Globus pallidus (tissue), 1 donor: ENCODE data around the gene ANO7.

Experiments used
- DNase-seq: peaks from one replicate; pipeline ENCODE4 v3.0.0-alpha.2; 2015; ENCODE audit warnings: low spot score

ANO7 gene

DNA sequence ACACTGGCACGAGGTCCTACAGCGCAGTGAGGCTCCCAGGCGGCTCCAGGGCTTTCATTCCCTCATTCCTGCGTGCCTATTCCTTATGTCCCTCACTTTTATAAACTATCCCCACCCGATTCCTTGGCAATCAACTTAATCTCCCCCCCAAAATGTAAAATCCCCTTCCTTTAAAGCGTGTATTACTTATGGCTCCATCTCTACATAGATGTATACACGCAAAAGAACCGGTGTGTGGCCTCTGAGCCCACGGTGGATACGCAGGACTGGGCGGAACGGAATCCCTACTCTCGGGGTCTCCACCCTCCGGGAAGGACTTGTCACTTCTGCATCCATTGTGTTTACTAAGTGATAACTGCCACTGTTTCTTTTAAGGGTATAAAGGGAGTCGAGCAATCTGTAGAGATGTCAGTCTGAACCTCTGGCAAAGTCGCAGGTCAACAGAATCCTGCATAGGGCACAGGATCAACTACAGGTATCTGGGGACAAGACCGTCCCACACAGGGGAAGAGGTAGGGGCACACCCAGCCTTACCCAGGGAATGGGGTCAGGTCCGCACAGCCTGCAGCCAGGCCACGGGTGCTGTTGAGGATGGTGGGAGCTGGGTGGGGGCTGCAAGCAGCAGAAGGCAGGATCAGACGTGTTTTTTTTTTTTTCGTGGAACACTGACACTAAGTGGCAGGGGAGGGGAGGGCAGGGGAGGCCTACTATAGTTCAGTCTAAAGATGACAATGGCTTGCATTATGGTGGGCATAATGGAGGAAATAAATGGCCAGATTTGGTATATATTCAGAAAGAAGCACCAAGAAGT is 84.9 kb downstream of the ANO7 start:
- no peak for DNase-seq

DNA sequence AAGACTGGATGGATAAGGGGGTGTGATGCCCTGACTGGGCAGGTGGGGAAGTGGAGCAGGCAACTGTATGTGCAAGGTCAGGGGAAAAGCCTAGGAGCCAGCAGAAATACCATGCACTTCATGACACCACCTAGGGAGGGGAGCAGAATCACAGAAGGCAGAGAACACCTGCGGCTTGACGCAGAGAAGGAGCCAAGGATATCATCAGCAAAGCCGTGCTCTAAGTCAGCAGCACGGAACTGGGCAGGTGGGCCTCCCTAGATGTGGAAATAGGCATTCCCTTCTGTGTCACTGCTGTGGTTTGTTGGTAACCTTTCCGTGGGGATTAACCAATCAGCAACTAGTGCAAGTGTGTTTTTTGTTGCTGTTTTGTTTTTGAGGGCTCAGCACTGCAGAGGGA is 85.7 kb downstream of the ANO7 start:
- DNase-seq = no peak
